Activated naive CD8-positive, alpha-beta T cell treated with anti-CD3 and anti-CD28 coated beads, Interleukin-2, amount 10 ng/mL, durations not matched to agents 7 days and 5 days (primary cell): ENCODE measurements around the gene CRMP1. TPM values are rescaled to one million over a fixed set of nuclear protein-coding genes. Genes with fewer than 3 reads are reported as not detected.
"Not testable (repeated sequence)": the region's sequence is repeated elsewhere in the genome, so short reads cannot be mapped to it uniquely, and the experiment has no call there.

Experiments
- ATAC-seq: fragments of 150-1000 bp; cut with Tn5 transposase; one replicate; pipeline ENCODE4 v1.10.0; 2021; ENCODE audit warnings: low read depth, moderate library complexity
- POLR2A ChIA-PET: fragments of 350-600 bp; sonication (Branson Sonifier 250); formaldehyde crosslinking; loops from one replicate; lab custom pipeline; 2021; ENCODE audit warnings: antibody characterized with exemption; lab: Charles Lee
- DNase-seq: peaks from one replicate; pipeline ENCODE4 v3.0.0; 2021
- H3K27ac Mint-ChIP-seq: one replicate; pipeline ENCODE4 v1.8.0; 2022; ENCODE audit warnings: mild to moderate bottlenecking, mixed read lengths
- H3K27me3 Mint-ChIP-seq: one replicate; pipeline ENCODE4 v1.8.0; 2022; ENCODE audit warnings: mild to moderate bottlenecking, moderate library complexity, mixed read lengths
- H3K36me3 Mint-ChIP-seq: one replicate; pipeline ENCODE4 v1.8.0; 2021; ENCODE audit warnings: mild to moderate bottlenecking, mixed read lengths
- H3K4me1 Mint-ChIP-seq: one replicate; pipeline ENCODE4 v1.8.0; 2021; ENCODE audit warnings: mixed read lengths
- H3K4me3 Mint-ChIP-seq: one replicate; pipeline ENCODE4 v1.8.0; 2022; ENCODE audit warnings: mild to moderate bottlenecking, moderate library complexity, mixed read lengths
- H3K9me3 Mint-ChIP-seq: one replicate; pipeline ENCODE4 v1.8.0; 2021; ENCODE audit warnings: mixed read lengths
- total RNA-seq, 2 experiments: library from RNA; stranded (reverse); gene quantifications; one replicate each; pipeline ENCODE4 v1.2.3, GENCODE V29; 2021

The CRMP1 gene
- total RNA-seq, 2 experiments from 2014 or later = not detected

GRCh38 chr4:5851637-5852301 lies 41.1 kb downstream of the CRMP1 start:
- no peaks in the 10 kb centered on the region for H3K36me3 Mint-ChIP-seq
- no peak overlapping the region for H3K27ac Mint-ChIP-seq
- no peak for DNase-seq
- no peaks in the 10 kb centered on the region for H3K4me1 Mint-ChIP-seq
- no peak overlapping the region for H3K4me3 Mint-ChIP-seq
- POLR2A ChIA-PET = no interaction called here
- H3K9me3 Mint-ChIP-seq = no peaks in the 10 kb centered on the region
- H3K27me3 Mint-ChIP-seq = no peaks in the 10 kb centered on the region
- no peak for ATAC-seq

- H3K27ac Mint-ChIP-seq = no peak overlapping the region
- H3K36me3 Mint-ChIP-seq = no peaks in the 10 kb centered on the region
- no peak overlapping the region for H3K4me3 Mint-ChIP-seq
- no peaks in the 10 kb centered on the region for H3K4me1 Mint-ChIP-seq
- POLR2A ChIA-PET = no interaction called here
- DNase-seq (no peak), ATAC-seq (no peak)
- peaks cover 2% of the 10 kb centered on the region for H3K9me3 Mint-ChIP-seq
- peaks cover 6% of the 10 kb centered on the region for H3K27me3 Mint-ChIP-seq
Observed at GRCh38 chr4:5845035-5845905, 47.6 kb downstream of the CRMP1 start.

DNA sequence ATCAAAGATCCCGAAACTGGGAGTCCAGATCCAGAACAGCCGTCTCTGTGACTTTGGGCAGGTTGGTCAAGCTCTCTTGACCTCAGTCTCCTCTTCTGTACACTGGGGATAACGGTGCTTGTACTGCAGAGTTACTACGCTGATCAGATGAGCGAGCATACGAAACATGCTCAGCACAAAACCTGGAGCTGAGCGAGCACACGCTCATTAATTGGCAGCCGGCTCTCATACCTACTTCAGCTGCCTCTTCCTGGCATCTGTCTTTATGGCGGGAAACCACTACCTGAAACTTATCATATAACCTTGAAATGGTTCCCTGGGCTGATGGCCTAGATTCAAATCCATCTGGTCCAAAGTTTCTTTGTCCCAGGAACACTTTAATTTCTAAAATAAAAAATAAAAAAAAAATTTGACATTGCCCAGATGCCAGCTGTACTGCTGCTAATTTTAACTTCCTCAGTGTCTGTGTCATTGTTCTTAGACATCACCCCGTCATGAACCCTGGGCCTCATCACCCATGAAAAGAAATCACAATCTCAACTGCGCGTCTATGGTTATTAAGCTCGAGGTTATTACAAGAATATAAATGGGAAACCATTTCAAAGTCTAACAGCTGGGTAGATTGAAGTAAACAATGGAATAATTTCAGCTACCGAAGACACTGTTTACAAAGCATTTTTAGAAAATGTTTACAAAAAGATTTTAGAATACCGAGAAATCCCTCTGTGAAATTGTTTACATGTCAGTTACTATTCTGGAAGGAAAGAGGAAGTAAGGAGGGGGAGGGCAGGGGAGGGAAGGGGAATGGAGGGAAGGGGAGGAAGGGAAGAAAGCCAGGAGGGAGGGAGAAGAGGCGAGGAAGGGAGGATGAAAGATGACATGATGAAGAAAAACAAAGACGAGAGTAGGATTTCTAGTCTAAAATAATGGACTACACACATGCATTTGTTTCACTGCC lies 49.0 kb downstream of the CRMP1 start:
- H3K27ac Mint-ChIP-seq = no peak overlapping the region
- no peaks in the 10 kb centered on the region for H3K36me3 Mint-ChIP-seq
- DNase-seq (no peak), ATAC-seq (no peak)
- H3K27me3 Mint-ChIP-seq = peaks cover 6% of the 10 kb centered on the region
- POLR2A ChIA-PET = no interaction called here
- no peak overlapping the region for H3K4me3 Mint-ChIP-seq
- H3K9me3 Mint-ChIP-seq = peaks cover 2% of the 10 kb centered on the region
- H3K4me1 Mint-ChIP-seq = no peaks in the 10 kb centered on the region

DNA sequence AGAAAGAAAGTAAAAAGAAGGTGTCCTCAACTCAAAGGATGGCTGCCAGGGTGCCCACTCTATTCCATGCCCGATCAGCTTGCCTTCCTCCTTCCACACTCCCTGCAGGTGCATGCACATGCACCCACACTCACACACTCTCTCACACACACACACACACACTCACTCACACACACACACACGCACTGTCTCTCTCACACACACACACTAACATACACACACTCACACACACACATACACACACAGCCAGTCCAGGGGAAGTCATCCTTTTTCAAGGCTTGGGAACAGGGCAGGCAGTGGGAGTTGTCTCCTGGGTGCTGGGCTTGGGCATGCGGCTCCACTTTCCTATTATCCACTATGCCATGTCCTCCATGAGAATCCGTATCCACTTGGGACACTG lies 50.4 kb downstream of the CRMP1 start:
- no peak for ATAC-seq
- peaks cover 6% of the 10 kb centered on the region for H3K27me3 Mint-ChIP-seq
- DNase-seq = no peak
- peaks cover 2% of the 10 kb centered on the region for H3K9me3 Mint-ChIP-seq
- no peaks in the 10 kb centered on the region for H3K36me3 Mint-ChIP-seq
- POLR2A ChIA-PET = no interaction called here
- H3K4me1 Mint-ChIP-seq = no peaks in the 10 kb centered on the region
- no peak overlapping the region for H3K27ac Mint-ChIP-seq
- no peak overlapping the region for H3K4me3 Mint-ChIP-seq

- DNase-seq (no peak), ATAC-seq (no peak)
- POLR2A ChIA-PET = no interaction called here
- no peak overlapping the region for H3K4me3 Mint-ChIP-seq
- H3K36me3 Mint-ChIP-seq = no peaks in the 10 kb centered on the region
- peaks cover 2% of the 10 kb centered on the region for H3K9me3 Mint-ChIP-seq
- H3K27ac Mint-ChIP-seq = no peak overlapping the region
- H3K27me3 Mint-ChIP-seq = peaks cover 6% of the 10 kb centered on the region
- H3K4me1 Mint-ChIP-seq = no peaks in the 10 kb centered on the region
Observed at GRCh38 chr4:5839751-5840674, 52.9 kb downstream of the CRMP1 start.

DNA sequence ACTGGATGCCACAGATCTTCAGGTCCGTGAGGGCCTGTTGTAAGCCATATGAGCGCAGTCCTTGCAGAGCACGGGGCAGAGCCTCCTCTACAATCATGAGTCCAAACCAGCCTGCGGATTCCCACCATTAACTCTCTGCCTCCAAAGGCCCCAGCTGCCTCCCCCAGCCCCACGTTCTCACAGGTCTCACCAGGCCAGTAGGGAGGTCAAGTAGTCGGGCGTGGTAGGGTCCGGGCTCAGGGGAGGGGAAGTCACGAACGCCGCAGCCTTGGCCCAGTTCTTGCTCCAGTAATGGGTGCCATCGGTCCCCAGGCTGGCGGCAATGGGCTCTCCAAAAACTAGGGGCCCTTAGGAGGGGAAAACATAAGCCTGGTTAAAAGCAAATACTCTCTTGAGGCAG lies 53.6 kb downstream of the CRMP1 start:
- H3K36me3 Mint-ChIP-seq = no peaks in the 10 kb centered on the region
- POLR2A ChIA-PET = no interaction called here
- H3K27me3 Mint-ChIP-seq = peaks cover 4% of the 10 kb centered on the region
- no peak overlapping the region for H3K27ac Mint-ChIP-seq
- DNase-seq = no peak
- ATAC-seq = no peak
- H3K9me3 Mint-ChIP-seq = peaks cover 2% of the 10 kb centered on the region
- H3K4me1 Mint-ChIP-seq = no peaks in the 10 kb centered on the region
- no peak overlapping the region for H3K4me3 Mint-ChIP-seq

- not testable (repeated sequence) for H3K4me1 Mint-ChIP-seq, H3K9me3 Mint-ChIP-seq
Observed at GRCh38 chr4:5837483-5837882, 55.4 kb downstream of the CRMP1 start.

GRCh38 chr4:5836943-5837342 lies 55.9 kb downstream of the CRMP1 start:
- Mint-ChIP-seq H3K4me1 (no peaks in the 10 kb centered on the region), H3K27me3 (no peaks in the 10 kb centered on the region), H3K36me3 (no peaks in the 10 kb centered on the region), H3K27ac (no peak overlapping the region), H3K4me3 (no peak overlapping the region), H3K9me3 (no peaks in the 10 kb centered on the region)
- POLR2A ChIA-PET = no interaction called here
- no peak for DNase-seq
- ATAC-seq = no peak

More at GRCh38 chr4:5837483-5837882, 55.4 kb downstream of the CRMP1 start:
- H3K36me3 Mint-ChIP-seq, DNase-seq, H3K27me3 Mint-ChIP-seq, H3K4me3 Mint-ChIP-seq, H3K27ac Mint-ChIP-seq, ATAC-seq, POLR2A ChIA-PET: not testable (repeated sequence)

- POLR2A ChIA-PET = no interaction called here
- H3K27me3 Mint-ChIP-seq = peaks cover 15% of the 10 kb centered on the region
- ATAC-seq = no peak
Observed at GRCh38 chr4:5828005-5828391, 64.9 kb downstream of the CRMP1 start.

GRCh38 chr4:5827108-5828004 lies 65.5 kb downstream of the CRMP1 start:
- DNase-seq = no peak
- Mint-ChIP-seq H3K4me1 (peaks cover 21% of the 10 kb centered on the region), H3K27ac (no peak overlapping the region)

More at GRCh38 chr4:5828005-5828391, 64.9 kb downstream of the CRMP1 start:
- H3K4me1 Mint-ChIP-seq = peaks cover 21% of the 10 kb centered on the region
- H3K27ac Mint-ChIP-seq = no peak overlapping the region
- DNase-seq = no peak
- H3K9me3 Mint-ChIP-seq = no peaks in the 10 kb centered on the region
- H3K36me3 Mint-ChIP-seq = no peaks in the 10 kb centered on the region
- no peak overlapping the region for H3K4me3 Mint-ChIP-seq

GRCh38 chr4:5826437-5827107 lies 66.3 kb downstream of the CRMP1 start:
- no peak for DNase-seq
- peaks cover 15% of the 10 kb centered on the region for H3K27me3 Mint-ChIP-seq
- ATAC-seq = peak; percentile 55
- no peak overlapping the region for H3K4me3 Mint-ChIP-seq
- peaks cover 21% of the 10 kb centered on the region for H3K4me1 Mint-ChIP-seq
- no peak overlapping the region for H3K27ac Mint-ChIP-seq
- H3K9me3 Mint-ChIP-seq = no peaks in the 10 kb centered on the region
- H3K36me3 Mint-ChIP-seq = no peaks in the 10 kb centered on the region
- POLR2A ChIA-PET = no interaction called here

More at GRCh38 chr4:5827108-5828004, 65.5 kb downstream of the CRMP1 start:
- ATAC-seq = no peak
- no peaks in the 10 kb centered on the region for H3K36me3 Mint-ChIP-seq
- POLR2A ChIA-PET = no interaction called here
- H3K4me3 Mint-ChIP-seq = no peak overlapping the region
- no peaks in the 10 kb centered on the region for H3K9me3 Mint-ChIP-seq
- H3K27me3 Mint-ChIP-seq = peaks cover 15% of the 10 kb centered on the region
